Caco-2 (cell line): ENCODE results near the gene CDC42BPB. TPM values are rescaled to one million over a fixed set of nuclear protein-coding genes. Genes with fewer than 3 reads are reported as not detected.

Source experiments
- BruUV-seq: library from RNA; stranded (reverse); fragments of 400-500 nt; replicated peaks from 2 replicates; lab custom pipeline; 2021; lab: Mats Ljungman, UMichigan
- CTCF ChIA-PET: fragments of 300-600 bp; sonication (Branson Sonifier 250); formaldehyde crosslinking; loops from one replicate; lab custom pipeline; 2022; ENCODE audit warnings: antibody characterized with exemption; lab: Charles Lee
- POLR2A ChIA-PET: fragments of 300-600 bp; sonication (Branson Sonifier 250); formaldehyde crosslinking; loops from one replicate; lab custom pipeline; 2022; ENCODE audit warnings: antibody characterized with exemption; lab: Charles Lee
- DNase-seq, 2 experiments: peaks; one replicate each; pipeline versions ENCODE4 v3.0.0 to v3.0.0-alpha.2; 2020 to 2022
- H3K27me3 ChIP-seq: replicated peaks from 2 replicates; pipeline ENCODE4 v1.6.0; 2011; ENCODE audit warnings: low read length; ENCODE audit not compliant: control insufficient read depth, insufficient read depth
- H3K36me3 ChIP-seq: 2 replicates; pipeline ENCODE4 v1.5.1; 2011; ENCODE audit warnings: low read length; ENCODE audit not compliant: control insufficient read depth, insufficient read depth
- H3K4me1 ChIP-seq: fragments of 250-450 bp; sonication (Bioruptor Pico); 2 replicates; pipeline ENCODE4 v1.5.1; 2020; ENCODE audit warnings: mild to moderate bottlenecking
- H3K4me3 ChIP-seq: 2 replicates; pipeline ENCODE4 v1.5.1; 2011; ENCODE audit warnings: low read depth, mild to moderate bottlenecking, control low read depth, low read length
- H3K9me3 ChIP-seq: fragments of 250-450 bp; sonication (Bioruptor Pico); 2 replicates; pipeline ENCODE4 v1.5.1; 2020; ENCODE audit warnings: mild to moderate bottlenecking, moderate library complexity
- H3K27ac Mint-ChIP-seq: one replicate; pipeline ENCODE4 v1.8.0; 2022; ENCODE audit warnings: mixed read lengths; ENCODE audit not compliant: unreplicated experiment
- H3K27me3 Mint-ChIP-seq: one replicate; pipeline ENCODE4 v1.8.0; 2022; ENCODE audit warnings: mixed read lengths; ENCODE audit not compliant: insufficient read depth, unreplicated experiment
- H3K36me3 Mint-ChIP-seq: one replicate; pipeline ENCODE4 v1.8.0; 2022; ENCODE audit warnings: mild to moderate bottlenecking, mixed read lengths; ENCODE audit not compliant: insufficient read depth, unreplicated experiment
- H3K4me1 Mint-ChIP-seq: one replicate; pipeline ENCODE4 v1.8.0; 2022; ENCODE audit warnings: low read depth, mixed read lengths; ENCODE audit not compliant: unreplicated experiment
- H3K4me3 Mint-ChIP-seq: one replicate; pipeline ENCODE4 v1.8.0; 2022; ENCODE audit warnings: mild to moderate bottlenecking, moderate library complexity, mixed read lengths; ENCODE audit not compliant: unreplicated experiment
- H3K9me3 Mint-ChIP-seq: one replicate; pipeline ENCODE4 v1.8.0; 2022; ENCODE audit warnings: mixed read lengths; ENCODE audit not compliant: unreplicated experiment
- intact Hi-C: fragments of 100-400 bp; cut with micrococcal nuclease; formaldehyde crosslinking; loops from one replicate; pipeline ENCODE4 v1.10.0; 2022; ENCODE audit not compliant: unreplicated experiment
- total RNA-seq: library from RNA; stranded (reverse); gene quantifications from 2 replicates; pipeline ENCODE4 v1.2.3, GENCODE V29; 2022
- TF ChIP-seq, protein P1 (sequence below), 2 experiments: fragments of 200-600 bp in 1 of 2; IDR thresholded peaks; 1 replicate in 1 of 2; 2 replicates in 1 of 2; pipeline versions ENCODE4 v1.5.1 to v1.8.0; 2011 to 2022; ENCODE audit warnings: antibody characterized with exemption in 1 of 2, control low read depth in 1 of 2, inconsistent platforms in 1 of 2, low read depth in 1 of 2, low read length in 1 of 2, mild to moderate bottlenecking in 1 of 2, moderate library complexity in 1 of 2; ENCODE audit not compliant: insufficient read depth in 1 of 2, severe bottlenecking in 1 of 2, unreplicated experiment in 1 of 2

CDC42BPB gene
- total RNA-seq, 1 experiment from 2014 or later: 55.1 TPM

DNA sequence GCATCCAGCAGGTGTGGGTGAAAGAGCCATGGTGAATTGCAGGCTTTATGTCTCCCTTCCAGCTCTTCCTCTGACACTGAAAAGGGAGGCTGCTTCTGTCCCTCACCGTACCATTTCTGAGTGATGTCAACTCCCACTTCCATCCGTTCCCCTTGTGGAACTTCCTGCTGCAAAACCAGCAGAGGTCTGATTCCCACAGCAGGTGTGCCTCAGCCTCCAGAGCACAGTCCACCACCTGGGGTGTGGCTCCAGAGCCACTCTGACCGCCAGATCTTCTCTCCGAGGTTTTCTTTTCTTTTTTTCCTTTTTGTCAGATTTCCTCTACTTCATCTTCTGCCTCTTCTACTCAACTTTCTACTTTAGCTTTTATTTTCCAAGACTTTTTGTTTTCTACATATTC is 62.7 kb downstream of the CDC42BPB start:
- no peaks in the 10 kb centered on the region for H3K27me3 ChIP-seq
- peaks cover 10% of the 10 kb centered on the region for H3K4me1 ChIP-seq
- TF ChIP-seq, protein P1, sequence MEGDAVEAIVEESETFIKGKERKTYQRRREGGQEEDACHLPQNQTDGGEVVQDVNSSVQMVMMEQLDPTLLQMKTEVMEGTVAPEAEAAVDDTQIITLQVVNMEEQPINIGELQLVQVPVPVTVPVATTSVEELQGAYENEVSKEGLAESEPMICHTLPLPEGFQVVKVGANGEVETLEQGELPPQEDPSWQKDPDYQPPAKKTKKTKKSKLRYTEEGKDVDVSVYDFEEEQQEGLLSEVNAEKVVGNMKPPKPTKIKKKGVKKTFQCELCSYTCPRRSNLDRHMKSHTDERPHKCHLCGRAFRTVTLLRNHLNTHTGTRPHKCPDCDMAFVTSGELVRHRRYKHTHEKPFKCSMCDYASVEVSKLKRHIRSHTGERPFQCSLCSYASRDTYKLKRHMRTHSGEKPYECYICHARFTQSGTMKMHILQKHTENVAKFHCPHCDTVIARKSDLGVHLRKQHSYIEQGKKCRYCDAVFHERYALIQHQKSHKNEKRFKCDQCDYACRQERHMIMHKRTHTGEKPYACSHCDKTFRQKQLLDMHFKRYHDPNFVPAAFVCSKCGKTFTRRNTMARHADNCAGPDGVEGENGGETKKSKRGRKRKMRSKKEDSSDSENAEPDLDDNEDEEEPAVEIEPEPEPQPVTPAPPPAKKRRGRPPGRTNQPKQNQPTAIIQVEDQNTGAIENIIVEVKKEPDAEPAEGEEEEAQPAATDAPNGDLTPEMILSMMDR (IDR thresholded peaks at IDR 0.05; ENCODE audit: insufficient read depth in 1 of 2, low read depth in 1 of 2, low read length in 1 of 2, severe bottlenecking in 1 of 2, unreplicated experiment in 1 of 2): no peak
- Mint-ChIP-seq H3K4me1 (peaks cover 19% of the 10 kb centered on the region), H3K27ac (peak overlapping the region; percentile 67), H3K36me3 (peaks cover 24% of the 10 kb centered on the region), H3K4me3 (no peak overlapping the region), H3K9me3 (peaks cover 10% of the 10 kb centered on the region), H3K27me3 (no peaks in the 10 kb centered on the region)
- H3K9me3 ChIP-seq: no peaks in the 10 kb centered on the region
- intact Hi-C loops: loop anchor here (5.0 kb wide), 1 partner anchor 38 kb away; no protein-coding TSS in a partner anchor
- POLR2A ChIA-PET: no interaction called here
- DNase-seq: no peak
- no TSS peak for BruUV-seq
- peaks cover 1% of the 10 kb centered on the region; the same call in 1 of the 2 replicates for H3K36me3 ChIP-seq
- CTCF ChIA-PET: no interaction called here
- H3K4me3 ChIP-seq: no peak overlapping the region

DNA sequence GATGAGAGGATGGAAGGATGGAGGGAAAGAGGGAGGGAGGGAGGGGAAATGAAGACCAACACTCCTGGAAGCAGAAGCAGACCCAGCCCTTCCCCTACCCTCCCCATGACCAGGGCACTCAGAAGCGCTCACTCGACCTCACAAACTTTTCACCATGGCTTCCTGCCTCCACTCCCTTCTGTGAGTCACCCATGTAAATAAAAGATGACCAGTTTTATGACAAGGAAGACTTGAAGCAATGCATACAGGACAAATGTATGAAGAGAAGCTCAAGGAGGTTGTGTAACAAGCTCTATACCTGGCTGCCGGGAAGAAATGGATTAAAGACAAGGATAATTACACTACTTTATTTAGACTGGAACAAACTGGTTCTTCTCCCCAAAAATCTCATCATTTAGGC is 63.8 kb downstream of the CDC42BPB start:
- intact Hi-C loops: loop anchor here (5.0 kb wide), 1 partner anchor 39 kb away; no protein-coding TSS in a partner anchor
- H3K4me1 ChIP-seq: peaks cover 10% of the 10 kb centered on the region
- peak overlapping the region; percentile 10 for H3K4me3 Mint-ChIP-seq
- DNase-seq: peak; percentile 48 to 55
- no peak overlapping the region for H3K4me3 ChIP-seq
- ChIA-PET CTCF (no interaction called here), POLR2A (interaction anchor here (0.6 kb wide), 1 partner anchor 55 kb away, joined by 5 read pairs; no protein-coding TSS in a partner anchor)
- no TSS peak for BruUV-seq
- peaks cover 1% of the 10 kb centered on the region; the same call in 1 of the 2 replicates for H3K36me3 ChIP-seq
- peak overlapping the region; percentile 67 for H3K27ac Mint-ChIP-seq
- 0 out of 2 replicates have a peak, but pooled peaks cover 6% of the 10 kb centered on the region for H3K9me3 ChIP-seq
- H3K27me3 Mint-ChIP-seq: no peaks in the 10 kb centered on the region
- peaks cover 19% of the 10 kb centered on the region for H3K4me1 Mint-ChIP-seq
- H3K9me3 Mint-ChIP-seq: peaks cover 13% of the 10 kb centered on the region
- H3K27me3 ChIP-seq: no peaks in the 10 kb centered on the region
- peaks cover 35% of the 10 kb centered on the region for H3K36me3 Mint-ChIP-seq
- TF ChIP-seq, protein P1 (IDR thresholded peaks at IDR 0.05; ENCODE audit: insufficient read depth in 1 of 2, low read depth in 1 of 2, low read length in 1 of 2, severe bottlenecking in 1 of 2, unreplicated experiment in 1 of 2): no peak

DNA sequence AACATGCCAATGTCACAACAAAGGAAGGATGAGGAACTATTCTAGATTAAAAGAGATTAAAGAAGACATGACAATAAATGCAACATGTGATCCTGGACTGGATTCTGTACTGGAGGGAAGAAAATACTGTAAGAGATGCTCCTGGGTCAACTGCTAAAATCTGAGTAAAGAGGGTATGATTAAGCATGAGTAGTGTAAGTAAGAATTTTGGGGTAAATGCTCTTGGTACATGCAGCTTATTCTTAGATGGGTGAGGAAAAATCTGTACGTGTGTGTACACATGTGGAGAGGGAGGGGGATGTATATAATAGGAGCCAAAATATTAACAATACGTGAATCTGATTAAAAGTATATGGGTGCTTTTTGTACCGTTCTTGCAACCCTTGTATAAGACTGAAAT is 66.0 kb downstream of the CDC42BPB start:
- Mint-ChIP-seq H3K27ac (no peak overlapping the region), H3K9me3 (peaks cover 25% of the 10 kb centered on the region), H3K27me3 (no peaks in the 10 kb centered on the region), H3K36me3 (peaks cover 47% of the 10 kb centered on the region), H3K4me1 (peaks cover 19% of the 10 kb centered on the region), H3K4me3 (no peak overlapping the region)
- no peaks in the 10 kb centered on the region for H3K27me3 ChIP-seq
- TF ChIP-seq, protein P1 (IDR thresholded peaks at IDR 0.05; ENCODE audit: insufficient read depth in 1 of 2, low read depth in 1 of 2, low read length in 1 of 2, severe bottlenecking in 1 of 2, unreplicated experiment in 1 of 2): no peak
- ChIA-PET POLR2A (no interaction called here), CTCF (no interaction called here)
- peaks cover 10% of the 10 kb centered on the region for H3K4me1 ChIP-seq
- 0 out of 2 replicates have a peak, but pooled peaks cover 6% of the 10 kb centered on the region for H3K9me3 ChIP-seq
- H3K36me3 ChIP-seq: peaks cover 1% of the 10 kb centered on the region; the same call in 1 of the 2 replicates
- BruUV-seq: no TSS peak
- intact Hi-C loops: loop anchor here (5.0 kb wide), 1 partner anchor 41 kb away; no protein-coding TSS in a partner anchor
- no peak for DNase-seq
- no peak overlapping the region for H3K4me3 ChIP-seq
